Spleen (tissue), 11 donors: ENCODE results near the gene ATP6V0E1. TPM values are rescaled to one million over a fixed set of nuclear protein-coding genes. Genes with fewer than 3 reads are reported as not detected.
A peak's percentile ranks its signal among the peaks of the same experiment; 100 is the strongest.

Experiments
- DNase-seq: peaks from one replicate; pipeline ENCODE4 v3.0.0-alpha.2; 2020
- H3K27ac ChIP-seq, 8 donors: fragments of 200-600 bp; sonication (generic) in 7 of 8; 1 replicate in 4 of 8; 2 replicates in 4 of 8; pipeline versions ENCODE4 v1.5.0 to v1.8.0; 2016 to 2021; ENCODE audit warnings: inconsistent platforms in 4 of 8, mild to moderate bottlenecking in 4 of 8, moderate library complexity in 1 of 8
- H3K27me3 ChIP-seq, 7 donors: fragments of 200-600 bp; sonication (generic) in 6 of 7; replicated peaks in 1 of 7; 1 replicate in 4 of 7; 2 replicates in 3 of 7; pipeline versions ENCODE4 v1.5.0 to v1.8.0; 2016 to 2021; ENCODE audit warnings: inconsistent platforms in 3 of 7, mild to moderate bottlenecking in 1 of 7
- H3K36me3 ChIP-seq, 6 donors: fragments of 200-600 bp; sonication (generic) in 5 of 6; 1 replicate in 4 of 6; 2 replicates in 2 of 6; pipeline versions ENCODE4 v1.5.0 to v1.8.0; 2016 to 2021; ENCODE audit warnings: inconsistent platforms in 2 of 6
- H3K4me1 ChIP-seq, 6 donors: fragments of 200-600 bp; sonication (generic) in 5 of 6; 1 replicate in 3 of 6; 2 replicates in 3 of 6; pipeline versions ENCODE4 v1.5.0 to v1.8.0; 2016 to 2021; ENCODE audit warnings: inconsistent platforms in 3 of 6
- H3K4me3 ChIP-seq, 8 donors: fragments of 200-600 bp; sonication (generic) in 7 of 8; 1 replicate in 4 of 8; 2 replicates in 4 of 8; pipeline versions ENCODE4 v1.5.0 to v1.8.0; 2016 to 2021; ENCODE audit warnings: inconsistent platforms in 4 of 8, mild to moderate bottlenecking in 4 of 8, moderate library complexity in 2 of 8
- H3K9me3 ChIP-seq, 8 donors: fragments of 200-600 bp; sonication (generic) in 7 of 8; 1 replicate in 4 of 8; 2 replicates in 4 of 8; pipeline versions ENCODE4 v1.5.0 to v1.8.0; 2016 to 2021; ENCODE audit warnings: inconsistent platforms in 4 of 8
- POLR2A ChIP-seq, 3 donors: fragments of 450-650 bp; IDR thresholded peaks; one replicate each; pipeline ENCODE4 v1.5.1; 2017; ENCODE audit warnings: antibody characterized with exemption in 3 of 3, mild to moderate bottlenecking in 1 of 3
- POLR2AphosphoS5 ChIP-seq, 3 donors: sonication (generic); formaldehyde crosslinking; IDR thresholded peaks; one replicate each; pipeline ENCODE4 v1.5.1; 2017; ENCODE audit warnings: antibody characterized with exemption in 3 of 3
- WGBS, 5 donors: extraction: QIAGEN DNeasy Blood & Tissue Kit in 3 of 5; methylation state at CpG; one replicate each; pipeline versions ENCODE4 v1.1.5 to v1.1.7; 2013 to 2018; 5-methylcytosine and 5-hydroxymethylcytosine counted together
- intact Hi-C: fragments of 100-400 bp; cut with DNase I; formaldehyde crosslinking; loops from one replicate; pipeline ENCODE4 v1.15.0; 2023; ENCODE audit warnings: low total_unique reads
- polyA plus RNA-seq, 3 donors: library from polyadenylated mRNA; stranded (reverse); fragments of 200-250 nt; gene quantifications; one replicate each; pipeline ENCODE4 v1.2.1, GENCODE V29; 2013
- total RNA-seq, 7 donors: library from RNA; depleted of rRNA in 3 of 7; stranded (reverse); fragments of >200 nt in 3 of 7; fragmentation: NEBNext Ultra II Directional in 4 of 7; extraction: Animal tissue kit (Norgen Biotek cat#: 25700) in 4 of 7; gene quantifications; one replicate each; pipeline versions ENCODE4 v1.1.0 to v1.2.1, GENCODE V29; 2016 to 2021
- TF ChIP-seq, protein P1 (sequence below), 11 experiments: fragments of 200-600 bp in 7 of 11; fragments of 450-650 bp in 4 of 11; sonication (generic) in 4 of 11; IDR thresholded peaks in 8 of 11; conservative IDR thresholded peaks in 3 of 11; 1 replicate in 7 of 11; 2 replicates in 4 of 11; pipeline versions ENCODE4 v1.4.0 to v1.8.0; 2016 to 2021; ENCODE audit warnings: antibody characterized with exemption in 11 of 11, inconsistent platforms in 4 of 11, mild to moderate bottlenecking in 1 of 11
- donor health status: healthy with polysubstance abuse.
- donor health status: DM: no; HTN: no; CAD: no; lungs with moderate emphysema.
- donor health status: DM: no; HTN: no; CAD: no.
- donor health status: Bipolar disorder and iron deficiency.
- donor health status: healthy.
- donor health status: DM: no; HTN: no; CAD: no.
- donor health status: DM: yes; HTN: yes; CAD: no.

ATP6V0E1 gene
- total and polyA plus RNA-seq, 10 donors = 185 to 314 (median 212) TPM

GRCh38 chr5:172943283-172943841 is 40.2 kb upstream of the ATP6V0E1 start:
- Histone ChIP-seq H3K27ac (peak overlapping the region in 4 of 8 donors; percentile 32 to 64 (median 42)), H3K4me3 (no peak overlapping the region), H3K36me3 (peaks cover 0 to 100% (median 56%) of the 10 kb centered on the region in 6 donors), H3K4me1 (peaks cover 0 to 10% (median 0%) of the 10 kb centered on the region in 6 donors), H3K9me3 (no peaks in the 10 kb centered on the region), H3K27me3 (no peaks in the 10 kb centered on the region)
- intact Hi-C loops = no loop called here
- DNase-seq = peak; percentile 66
- TF ChIP-seq POLR2AphosphoS5 (IDR thresholded peaks at IDR 0.05) (no peak), POLR2A (IDR thresholded peaks at IDR 0.05) (no peak)
- TF ChIP-seq, protein P1, sequence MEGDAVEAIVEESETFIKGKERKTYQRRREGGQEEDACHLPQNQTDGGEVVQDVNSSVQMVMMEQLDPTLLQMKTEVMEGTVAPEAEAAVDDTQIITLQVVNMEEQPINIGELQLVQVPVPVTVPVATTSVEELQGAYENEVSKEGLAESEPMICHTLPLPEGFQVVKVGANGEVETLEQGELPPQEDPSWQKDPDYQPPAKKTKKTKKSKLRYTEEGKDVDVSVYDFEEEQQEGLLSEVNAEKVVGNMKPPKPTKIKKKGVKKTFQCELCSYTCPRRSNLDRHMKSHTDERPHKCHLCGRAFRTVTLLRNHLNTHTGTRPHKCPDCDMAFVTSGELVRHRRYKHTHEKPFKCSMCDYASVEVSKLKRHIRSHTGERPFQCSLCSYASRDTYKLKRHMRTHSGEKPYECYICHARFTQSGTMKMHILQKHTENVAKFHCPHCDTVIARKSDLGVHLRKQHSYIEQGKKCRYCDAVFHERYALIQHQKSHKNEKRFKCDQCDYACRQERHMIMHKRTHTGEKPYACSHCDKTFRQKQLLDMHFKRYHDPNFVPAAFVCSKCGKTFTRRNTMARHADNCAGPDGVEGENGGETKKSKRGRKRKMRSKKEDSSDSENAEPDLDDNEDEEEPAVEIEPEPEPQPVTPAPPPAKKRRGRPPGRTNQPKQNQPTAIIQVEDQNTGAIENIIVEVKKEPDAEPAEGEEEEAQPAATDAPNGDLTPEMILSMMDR (IDR thresholded peaks at IDR 0.05 in 8 of 11, conservative IDR thresholded peaks at IDR 0.05 in 3 of 11) = no peak
- 62 to 70% (median 64%) methylated on average over 18 of the region's 18 CpGs for WGBS, 5 donors

DNA sequence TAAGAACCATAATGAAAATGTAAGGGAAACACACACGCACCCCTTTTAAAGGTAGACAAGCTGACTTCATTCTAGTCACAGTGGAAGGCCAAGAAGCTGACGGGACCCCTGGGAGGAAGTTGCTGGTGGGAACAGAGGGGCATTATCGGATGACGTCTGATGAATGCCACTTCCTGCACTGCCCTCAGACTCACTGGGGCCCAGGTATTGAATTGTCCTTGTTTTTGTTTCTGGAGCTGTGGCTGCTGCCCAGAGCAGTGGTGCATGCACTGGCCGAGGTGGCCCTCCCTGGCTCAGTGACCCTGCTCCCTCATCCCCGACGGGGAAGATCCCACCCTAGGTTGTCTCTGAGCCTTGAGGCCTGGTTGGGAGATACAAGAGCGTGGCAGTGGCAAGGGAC is 39.7 kb upstream of the ATP6V0E1 start:
- H3K27ac ChIP-seq = peak overlapping the region in 3 of 8 donors; percentile 38 to 64 (median 46)
- 74 to 81% (median 77%) methylated on average over 8 of the region's 8 CpGs for WGBS, 5 donors
- no peak overlapping the region for H3K4me3 ChIP-seq
- H3K36me3 ChIP-seq = peaks cover 0 to 100% (median 52%) of the 10 kb centered on the region in 6 donors
- TF ChIP-seq, protein P1 (IDR thresholded peaks at IDR 0.05 in 8 of 11, conservative IDR thresholded peaks at IDR 0.05 in 3 of 11) = no peak
- peak in 1 of 3 donors; percentile 9 for TF ChIP-seq POLR2AphosphoS5 (IDR thresholded peaks at IDR 0.05)
- no peak for TF ChIP-seq POLR2A (IDR thresholded peaks at IDR 0.05)
- H3K9me3 ChIP-seq = no peaks in the 10 kb centered on the region
- no peaks in the 10 kb centered on the region for H3K27me3 ChIP-seq
- peaks cover 0 to 10% (median 0%) of the 10 kb centered on the region in 6 donors for H3K4me1 ChIP-seq
- DNase-seq = peak; percentile 58
- intact Hi-C loops = no loop called here

GRCh38 chr5:172944741-172945140 is 38.8 kb upstream of the ATP6V0E1 start:
- no peaks in the 10 kb centered on the region for H3K9me3 ChIP-seq
- peaks cover 0 to 100% (median 46%) of the 10 kb centered on the region in 6 donors for H3K36me3 ChIP-seq
- TF ChIP-seq POLR2A (IDR thresholded peaks at IDR 0.05) (no peak), POLR2AphosphoS5 (IDR thresholded peaks at IDR 0.05) (peak in 1 of 3 donors; percentile 25)
- TF ChIP-seq, protein P1 (IDR thresholded peaks at IDR 0.05 in 8 of 11, conservative IDR thresholded peaks at IDR 0.05 in 3 of 11) = no peak
- intact Hi-C loops = no loop called here
- no peaks in the 10 kb centered on the region for H3K27me3 ChIP-seq
- H3K4me3 ChIP-seq = no peak overlapping the region
- WGBS, 5 donors = 90 to 96% (median 90%) methylated on average over 6 of the region's 6 CpGs
- peak; percentile 56 for DNase-seq
- H3K27ac ChIP-seq = peak overlapping the region in 1 of 8 donors; percentile 64
- peaks cover 0 to 10% (median 0%) of the 10 kb centered on the region in 6 donors for H3K4me1 ChIP-seq

DNA sequence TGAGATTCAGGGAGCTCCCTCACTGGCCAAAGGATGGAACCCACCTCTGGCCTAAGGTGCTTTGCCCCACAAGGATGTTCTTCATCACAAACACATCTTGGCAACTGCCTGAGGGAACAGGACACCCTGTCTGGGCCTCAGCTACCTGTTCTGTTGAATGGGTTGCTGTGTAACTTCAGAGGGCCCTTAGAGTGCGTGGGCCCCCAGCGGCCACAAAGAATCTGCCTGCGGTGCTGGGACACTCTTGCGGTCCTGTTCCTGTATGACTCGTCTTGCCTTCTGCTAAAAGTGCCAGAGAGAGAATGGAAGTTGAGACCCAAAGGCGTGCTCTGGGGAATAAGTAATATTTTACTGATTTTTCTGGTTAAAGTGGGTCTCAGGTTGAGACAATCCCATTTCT is 38.4 kb upstream of the ATP6V0E1 start:
- Histone ChIP-seq H3K36me3 (peaks cover 0 to 100% (median 45%) of the 10 kb centered on the region in 6 donors), H3K27ac (no peak overlapping the region), H3K4me1 (peaks cover 0 to 10% (median 0%) of the 10 kb centered on the region in 6 donors), H3K4me3 (no peak overlapping the region), H3K9me3 (no peaks in the 10 kb centered on the region), H3K27me3 (no peaks in the 10 kb centered on the region)
- peak; percentile 45 for DNase-seq
- intact Hi-C loops = no loop called here
- WGBS, 5 donors = 89 to 98% (median 95%) methylated on average over 6 of the region's 6 CpGs
- TF ChIP-seq POLR2A (IDR thresholded peaks at IDR 0.05) (no peak), POLR2AphosphoS5 (IDR thresholded peaks at IDR 0.05) (no peak)
- TF ChIP-seq, protein P1 (IDR thresholded peaks at IDR 0.05 in 8 of 11, conservative IDR thresholded peaks at IDR 0.05 in 3 of 11) = no peak
